Fibroblast of mammary gland (primary cell): ENCODE results near the gene TRPM3.

Experiments used
- DNase-seq: peaks from one replicate; pipeline ENCODE4 v3.0.0-alpha.2; 2010; ENCODE audit warnings: low read depth
- H3K4me3 ChIP-seq: 2 replicates; pipeline ENCODE4 v1.5.1; 2011; ENCODE audit warnings: low read depth, mild to moderate bottlenecking, low read length, moderate library complexity; ENCODE audit not compliant: control insufficient read depth
- CTCF ChIP-seq: conservative IDR thresholded peaks from 2 replicates; pipeline ENCODE4 v1.5.1; 2011; ENCODE audit warnings: low read depth, low read length, inconsistent platforms; ENCODE audit not compliant: control insufficient read depth, insufficient read depth

The TRPM3 gene

GRCh38 chr9:70923961-70924360, 197.5 kb downstream of the TRPM3 start:
- no peak for TF ChIP-seq CTCF
- no peak overlapping the region for H3K4me3 ChIP-seq
- peak; percentile 52 for DNase-seq

GRCh38 chr9:70921136-70921535, 200.3 kb downstream of the TRPM3 start:
- peak; percentile 57 for DNase-seq
- no peak overlapping the region for H3K4me3 ChIP-seq
- TF ChIP-seq CTCF = no peak

GRCh38 chr9:70917277-70917676, 204.1 kb downstream of the TRPM3 start:
- TF ChIP-seq CTCF = no peak
- no peak overlapping the region for H3K4me3 ChIP-seq
- DNase-seq = no peak

GRCh38 chr9:70911791-70912190, 209.6 kb downstream of the TRPM3 start:
- no peak for DNase-seq
- no peak for TF ChIP-seq CTCF
- no peak overlapping the region for H3K4me3 ChIP-seq

GRCh38 chr9:70910598-70910997, 210.8 kb downstream of the TRPM3 start:
- no peak overlapping the region for H3K4me3 ChIP-seq
- TF ChIP-seq CTCF = no peak
- DNase-seq = no peak

- no peak for TF ChIP-seq CTCF
- peak; percentile 100 for DNase-seq
- no peak overlapping the region for H3K4me3 ChIP-seq
Measured at GRCh38 chr9:70902692-70903131, 218.7 kb downstream of the TRPM3 start.

GRCh38 chr9:70902171-70902570, 219.2 kb downstream of the TRPM3 start:
- H3K4me3 ChIP-seq = no peak overlapping the region
- TF ChIP-seq CTCF = no peak
- DNase-seq = peak; percentile 76
